Measurements from ENCODE around the gene XCR1.
"Not testable (repeated sequence)": the region's sequence is repeated elsewhere in the genome, so short reads cannot be mapped to it uniquely, and the experiment has no call there.

The XCR1 gene

DNA sequence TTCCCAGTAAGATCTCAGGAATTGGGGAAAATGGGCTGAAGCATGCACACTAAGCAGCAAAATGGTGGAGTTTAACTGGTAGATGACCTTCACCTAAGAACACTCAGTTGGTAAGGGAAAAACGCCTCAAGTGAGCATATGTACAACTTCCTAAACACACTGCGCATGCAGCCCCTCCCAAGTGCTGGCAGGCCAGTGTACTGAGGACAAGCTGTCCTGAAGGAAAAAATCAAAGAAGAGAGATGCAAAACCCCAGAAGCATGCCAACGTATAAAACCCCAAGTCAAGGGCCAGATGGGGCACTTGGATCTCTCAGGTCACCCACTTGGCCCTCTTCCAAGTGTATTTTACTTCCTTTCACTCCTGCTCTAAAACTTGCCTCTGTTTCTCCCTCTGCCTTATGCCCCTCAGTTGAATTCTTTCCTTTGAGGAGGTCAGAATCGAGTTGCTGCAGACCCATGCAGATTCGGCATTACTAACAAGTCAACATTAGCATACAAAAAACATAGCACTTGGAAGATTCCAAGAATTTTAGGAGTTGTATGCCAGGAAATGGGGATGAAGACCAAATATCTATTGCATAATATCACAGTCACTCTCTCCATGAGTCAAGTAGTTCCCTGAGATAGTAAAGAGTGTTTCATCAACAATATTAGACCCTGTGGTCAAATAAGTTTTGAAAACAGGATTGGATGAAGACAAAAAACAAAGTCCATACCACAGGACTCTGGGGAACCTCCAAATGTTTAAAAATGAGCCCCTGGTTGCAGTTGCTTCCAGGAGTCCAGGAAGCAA is 20.8 kb downstream of the XCR1 start:
- no peak overlapping the region for H3K4me3 ChIP-seq (ENCODE audit: low read depth, low read length)
- no peak for TF ChIP-seq CTCF (IDR thresholded peaks at IDR 0.05; ENCODE audit: borderline replicate concordance, insufficient read depth, low read depth, low read length)

- H3K4me3 ChIP-seq (ENCODE audit: low read depth, low read length): not testable (repeated sequence)
Measured at GRCh38 chr3:46003706-46004105, 23.6 kb downstream of the XCR1 start.

DNA sequence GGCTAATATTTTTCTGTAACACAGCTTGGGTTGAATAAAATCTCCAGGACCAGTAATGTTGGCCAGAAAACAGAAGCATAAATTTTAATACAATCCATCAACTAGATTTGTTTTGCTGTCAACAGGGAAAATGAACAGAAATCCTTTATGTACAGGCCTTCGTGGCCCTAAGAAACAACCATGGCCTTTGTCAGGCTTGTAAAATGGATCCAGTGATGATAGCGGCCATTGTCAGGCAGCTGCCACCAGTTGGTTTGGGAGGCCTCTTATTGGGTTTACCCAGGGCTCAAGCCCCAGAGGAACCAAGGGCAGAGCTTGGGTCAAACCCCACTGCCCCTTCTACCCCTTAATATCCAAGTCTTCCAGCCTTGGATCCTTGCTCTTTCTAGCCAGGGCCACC is 26.1 kb downstream of the XCR1 start:
- TF ChIP-seq CTCF (IDR thresholded peaks at IDR 0.05; ENCODE audit: borderline replicate concordance, insufficient read depth, low read depth, low read length): no peak
- no peak overlapping the region for H3K4me3 ChIP-seq (ENCODE audit: low read depth, low read length)

GRCh38 chr3:45997942-45998341 is 29.3 kb downstream of the XCR1 start:
- H3K4me3 ChIP-seq (ENCODE audit: low read depth, low read length): no peak overlapping the region
- TF ChIP-seq CTCF (IDR thresholded peaks at IDR 0.05; ENCODE audit: borderline replicate concordance, insufficient read depth, low read depth, low read length): no peak

GRCh38 chr3:45997499-45997898 is 29.8 kb downstream of the XCR1 start:
- H3K4me3 ChIP-seq (ENCODE audit: low read depth, low read length): not testable (repeated sequence)

DNA sequence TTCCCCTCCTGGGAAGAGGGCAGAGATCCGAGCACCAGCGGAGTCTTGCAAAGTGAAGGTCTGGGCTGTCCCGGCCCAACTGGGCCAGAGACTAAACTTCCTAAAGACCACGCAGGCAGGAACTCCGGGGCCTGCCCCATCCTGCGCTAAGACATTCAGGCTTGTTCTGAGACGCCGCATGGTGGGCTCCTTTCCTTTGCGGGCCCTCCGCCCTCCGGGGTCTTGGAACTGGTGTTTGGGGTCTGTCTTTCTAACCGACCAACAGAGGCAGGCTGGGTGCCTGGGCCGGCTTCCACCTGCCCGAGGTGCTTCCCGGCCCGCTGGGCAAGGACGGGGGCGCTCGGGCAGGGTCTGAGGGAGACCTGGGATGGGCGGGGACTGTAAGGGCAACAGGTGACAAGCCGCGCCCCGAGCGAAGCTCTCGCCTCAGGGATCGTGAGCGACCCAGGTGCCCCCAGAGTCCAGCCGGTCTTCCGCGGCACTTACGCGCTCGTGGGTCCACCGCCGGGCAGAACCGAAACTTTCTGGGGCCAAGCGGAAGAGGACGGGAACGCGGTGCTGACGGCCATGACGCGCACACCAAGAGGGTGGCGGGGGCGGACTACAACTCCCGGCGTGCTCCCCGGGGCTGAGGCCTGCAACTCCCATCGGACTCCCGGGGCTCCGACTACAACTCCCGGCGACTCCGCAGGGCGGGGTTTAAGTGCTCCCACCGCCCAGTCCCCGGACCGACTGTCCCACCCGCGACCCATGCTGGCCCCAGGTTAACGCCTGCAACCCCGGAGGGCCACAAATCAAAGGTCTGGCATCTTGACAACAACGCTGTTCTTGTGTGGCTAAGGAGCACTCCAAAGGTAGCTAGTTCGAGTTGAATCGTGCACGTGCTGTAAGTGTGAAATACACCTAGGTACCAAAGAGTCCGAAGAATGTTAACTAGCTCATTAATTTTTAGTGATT is 31.8 kb downstream of the XCR1 start, which contains the start of gene FYCO1:
Gene FYCO1 (minus strand): TSS at position 589 of the 957 bp plus-strand sequence. CDS start 10,914 bp downstream, outside the sequence.
- H3K4me3 ChIP-seq (ENCODE audit: low read depth, low read length): peak within 1 kb of the TSS; percentile 78
- TF ChIP-seq CTCF (IDR thresholded peaks at IDR 0.05; ENCODE audit: borderline replicate concordance, insufficient read depth, low read depth, low read length): no peak

GRCh38 chr3:45994419-45995235 is 32.7 kb downstream of the XCR1 start:
- peak overlapping the region; percentile 78 for H3K4me3 ChIP-seq (ENCODE audit: low read depth, low read length)
- TF ChIP-seq CTCF (IDR thresholded peaks at IDR 0.05; ENCODE audit: borderline replicate concordance, insufficient read depth, low read depth, low read length): no peak

All from GM12875 (cell line).